A549 (cell line): ENCODE measurements around the gene JAZF1. TPM values are rescaled to one million over a fixed set of nuclear protein-coding genes. Genes with fewer than 3 reads are reported as not detected.

Experiments used
- ATAC-seq, 2 experiments: fragments of 200-7000 bp in 1 of 2; fragments of >200 bp in 1 of 2; cut with Nextera tagmentation in 1 of 2; cut with Tn5 transposase in 1 of 2; 3 replicates each; pipeline versions ENCODE4 v1.8.0 to v1.9.1; 2018 to 2020; ENCODE audit warnings: mild to moderate bottlenecking in 1 of 2, moderate library complexity in 1 of 2
- CTCF ChIA-PET: fragments of 300-600 bp; sonication (Branson Sonifier 250); formaldehyde crosslinking; extraction: SDS; loops from one replicate; lab custom pipeline; 2021; ENCODE audit warnings: antibody characterized with exemption, inconsistent platforms; lab: Yijun Ruan, JAX
- POLR2A ChIA-PET: fragments of 350-600 bp; formaldehyde crosslinking; extraction: SDS; loops from one replicate; lab custom pipeline; 2021; ENCODE audit warnings: antibody characterized with exemption, inconsistent platforms; lab: Yijun Ruan, JAX
- DNase-seq, 2 experiments: peaks; one replicate each; pipeline versions ENCODE4 v3.0.0 to v3.0.0-alpha.2; 2011 to 2016; ENCODE audit warnings: low read depth in 1 of 2, low spot score in 1 of 2
- FAIRE-seq: peaks from 2 replicates; lab custom pipeline; 2011; peaks lifted over from hg19 to GRCh38; lab: Jason Lieb, UNC
- H3K27ac ChIP-seq, 2 experiments: fragments of >200 bp; sonication (Bioruptor Twin); formaldehyde crosslinking; 3 replicates each; pipeline ENCODE4 v1.5.1; 2016 to 2017
- H3K4me1 ChIP-seq: fragments of >200 bp; sonication (Bioruptor Twin); formaldehyde crosslinking; 3 replicates; pipeline ENCODE4 v1.6.1; 2016
- H3K4me2 ChIP-seq: fragments of >200 bp; sonication (Bioruptor Twin); formaldehyde crosslinking; 3 replicates; pipeline ENCODE4 v1.6.1; 2016
- H3K4me3 ChIP-seq: fragments of >200 bp; sonication (Bioruptor Twin); formaldehyde crosslinking; 3 replicates; pipeline ENCODE4 v1.5.1; 2016
- H3K9me3 ChIP-seq: fragments of >200 bp; sonication (Bioruptor Twin); formaldehyde crosslinking; 3 replicates; pipeline ENCODE4 v1.6.1; 2016
- BCL3 ChIP-seq: fragments of >200 bp; sonication (Bioruptor Twin); formaldehyde crosslinking; IDR thresholded peaks from 3 replicates; pipeline ENCODE4 v1.6.1; 2016
- E2F6 ChIP-seq: IDR thresholded peaks from 2 replicates; pipeline ENCODE4 v1.6.1; 2012; ENCODE audit warnings: low read depth, borderline replicate concordance
- EHF ChIP-seq: fragments of 250-450 bp; sonication (Bioruptor Pico); IDR thresholded peaks from 2 replicates; pipeline ENCODE4 v1.5.0; 2020; ENCODE audit warnings: mild to moderate bottlenecking
- HOXA7 ChIP-seq: fragments of 250-450 bp; sonication (Bioruptor Pico); IDR thresholded peaks from 2 replicates; pipeline ENCODE4 v1.5.0; 2020; ENCODE audit warnings: mild to moderate bottlenecking, moderate library complexity
- JUNB ChIP-seq: fragments of >200 bp; sonication (Bioruptor Twin); formaldehyde crosslinking; IDR thresholded peaks from 2 replicates; pipeline ENCODE4 v1.6.1; 2016
- MAFK ChIP-seq: fragments of 450-650 bp; IDR thresholded peaks from 2 replicates; pipeline ENCODE4 v1.6.1; 2014; ENCODE audit not compliant: partially characterized antibody
- MYC ChIP-seq: IDR thresholded peaks from 2 replicates; pipeline ENCODE4 v1.6.1; 2012; ENCODE audit warnings: mild to moderate bottlenecking, inconsistent platforms, low read length, improper control_type of control experiment, borderline replicate concordance
- NPAS2 ChIP-seq: fragments of 250-450 bp; sonication (Bioruptor Pico); IDR thresholded peaks from 2 replicates; pipeline ENCODE4 v1.8.0; 2022; ENCODE audit warnings: mild to moderate bottlenecking, moderate library complexity, borderline replicate concordance
- POLR2AphosphoS2 ChIP-seq: conservative IDR thresholded peaks from 2 replicates; pipeline ENCODE4 v1.6.1; 2012; ENCODE audit warnings: low read length, improper control_type of control experiment, inconsistent platforms
- REST ChIP-seq: fragments of 200-600 bp; sonication (generic); IDR thresholded peaks from 2 replicates; pipeline ENCODE4 v1.6.1; 2016; ENCODE audit warnings: antibody characterized with exemption, mild to moderate bottlenecking, moderate library complexity
- SREBF2 ChIP-seq: fragments of 450-650 bp; IDR thresholded peaks from 2 replicates; pipeline ENCODE4 v1.6.1; 2014; ENCODE audit warnings: mild to moderate bottlenecking, moderate library complexity
- ZC3H11A ChIP-seq: fragments of 450-650 bp; IDR thresholded peaks from 2 replicates; pipeline ENCODE4 v1.6.1; 2014; ENCODE audit warnings: antibody characterized with exemption, mild to moderate bottlenecking
- ZNF302 ChIP-seq: fragments of 250-450 bp; sonication (Bioruptor Pico); IDR thresholded peaks from 2 replicates; pipeline ENCODE4 v1.9.0; 2021; ENCODE audit warnings: inconsistent platforms, mild to moderate bottlenecking, moderate library complexity
- ZSCAN20 ChIP-seq: fragments of 250-450 bp; sonication (Bioruptor Pico); IDR thresholded peaks from 2 replicates; pipeline ENCODE4 v1.8.0; 2022; ENCODE audit warnings: mild to moderate bottlenecking, moderate library complexity
- WGBS: methylation state at CpG from one replicate; pipeline ENCODE4 v1.1.6; 2017; ENCODE audit errors: missing lambda C conversion rate; 5-methylcytosine and 5-hydroxymethylcytosine counted together
- polyA plus RNA-seq, 4 experiments: library from polyadenylated mRNA; depleted of rRNA in 3 of 4; stranded (reverse); fragments of >200 nt; fragmentation: RNase III in 1 of 4; extraction: RNeasy Plus Mini Kit Qiagen cat#74134 plus additional on column Dnase treatment in 1 of 4; gene quantifications; 2 replicates in 3 of 4; 3 replicates in 1 of 4; pipeline ENCODE4 v1.2.3, GENCODE V29; 2011 to 2017

The JAZF1 gene
- polyA plus RNA-seq, 2 of the 4 experiments (the other 2 are of a cell fraction), result 1.9 to 2.8 TPM

- ChIA-PET CTCF (interaction anchor here (1.0 kb wide), 1 partner anchor 19 kb away, joined by 3 read pairs; no protein-coding TSS in a partner anchor), POLR2A (no interaction called here)
- Histone ChIP-seq H3K27ac (no peak overlapping the region), H3K4me1 (no peaks in the 10 kb centered on the region), H3K9me3 (no peaks in the 10 kb centered on the region), H3K4me3 (no peak overlapping the region), H3K4me2 (no peak overlapping the region)
- ATAC-seq (no peak), FAIRE-seq (no peak), DNase-seq (no peak)
- TF ChIP-seq NPAS2 (CRISPR knock-in tag) (no peak), REST (no peak), SREBF2 (no peak), POLR2AphosphoS2 (no peak), ZSCAN20 (CRISPR knock-in tag) (no peak)
- WGBS, result 100% methylated on average over 1 of the region's 1 CpG
Observed at GRCh38 chr7:27953777-27954176, 226.8 kb downstream of the JAZF1 start.

DNA sequence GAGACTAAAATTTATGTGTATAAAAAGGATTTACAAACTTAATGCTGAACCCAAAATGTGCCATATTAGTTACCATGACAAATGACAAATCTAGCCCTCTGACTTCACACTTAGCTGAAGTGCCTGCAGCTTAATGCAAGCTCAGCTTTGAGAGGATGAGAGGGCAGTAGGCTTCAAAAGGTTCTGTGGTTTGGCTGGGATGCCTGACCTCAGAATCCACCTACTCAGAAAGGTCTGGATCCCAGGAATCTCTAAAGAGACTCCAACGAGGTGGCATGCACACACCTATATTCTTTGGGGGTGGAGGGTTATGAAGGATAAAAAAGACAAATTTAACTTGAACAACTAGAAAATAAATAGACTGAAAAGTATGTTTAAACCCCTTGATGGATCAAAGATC, 227.2 kb downstream of the JAZF1 start:
- DNase-seq (no peak), ATAC-seq (no peak), FAIRE-seq (no peak)
- Histone ChIP-seq H3K4me1 (no peaks in the 10 kb centered on the region), H3K27ac (no peak overlapping the region), H3K4me3 (no peak overlapping the region), H3K9me3 (no peaks in the 10 kb centered on the region), H3K4me2 (no peak overlapping the region)
- CTCF ChIA-PET, result interaction anchor here (1.0 kb wide), 1 partner anchor 144 kb away, joined by 3 read pairs; no protein-coding TSS in a partner anchor
- TF ChIP-seq ZNF302 (CRISPR knock-in tag), result no peak
- no peak for TF ChIP-seq JUNB
- TF ChIP-seq MAFK, result no peak
- TF ChIP-seq HOXA7, result no peak
- no peak for TF ChIP-seq MYC
- no peak for TF ChIP-seq E2F6
- 50% methylated on average over 1 of the region's 1 CpG for WGBS
- POLR2A ChIA-PET, result no interaction called here

- DNase-seq (no peak), FAIRE-seq (no peak), ATAC-seq (no peak)
- Histone ChIP-seq H3K9me3 (no peaks in the 10 kb centered on the region), H3K4me3 (no peak overlapping the region), H3K4me2 (no peak overlapping the region), H3K4me1 (no peaks in the 10 kb centered on the region), H3K27ac (no peak overlapping the region)
- TF ChIP-seq EHF (CRISPR knock-in tag), result no peak
- no peak for TF ChIP-seq ZC3H11A
- TF ChIP-seq BCL3, result no peak
- POLR2A ChIA-PET, result no interaction called here
- 94% methylated on average over 3 of the region's 3 CpGs for WGBS
- CTCF ChIA-PET, result interaction anchor here (1.0 to 1.2 kb wide), 2 partner anchors 145 to 396 kb away, joined by 3 to 4 read pairs; no protein-coding TSS in a partner anchor
Observed at GRCh38 chr7:27952456-27953285, 227.9 kb downstream of the JAZF1 start.
